Activated CD8-positive, alpha-beta T cell treated with anti-CD3 and anti-CD28 coated beads for 36 hours (primary cell): ENCODE results near the gene SNRPD1. TPM values are rescaled to one million over a fixed set of nuclear protein-coding genes. Genes with fewer than 3 reads are reported as not detected.
"Not testable (repeated sequence)": the region's sequence is repeated elsewhere in the genome, so short reads cannot be mapped to it uniquely, and the experiment has no call there.

Source experiments
- ATAC-seq: fragments of 200-7000 bp; cut with Tn5 transposase; one replicate; pipeline ENCODE4 v1.10.0; 2021; ENCODE audit warnings: mild to moderate bottlenecking, moderate library complexity
- CTCF ChIA-PET: fragments of 350-600 bp; sonication (Branson Sonifier 250); formaldehyde crosslinking; loops from one replicate; lab custom pipeline; 2021; ENCODE audit warnings: antibody characterized with exemption; lab: Charles Lee
- POLR2A ChIA-PET: fragments of 350-600 bp; sonication (Branson Sonifier 250); formaldehyde crosslinking; loops from one replicate; lab custom pipeline; 2021; ENCODE audit warnings: antibody characterized with exemption; lab: Charles Lee
- DNase-seq: peaks from one replicate; pipeline ENCODE4 v3.0.0-alpha.2; 2020
- H3K27ac Mint-ChIP-seq: one replicate; pipeline ENCODE4 v1.8.0; 2021; ENCODE audit warnings: mild to moderate bottlenecking, mixed read lengths
- H3K27me3 Mint-ChIP-seq: one replicate; pipeline ENCODE4 v1.8.0; 2021; ENCODE audit warnings: mixed read lengths
- H3K36me3 Mint-ChIP-seq: one replicate; pipeline ENCODE4 v1.8.0; 2021; ENCODE audit warnings: low read depth, mixed read lengths
- H3K4me1 Mint-ChIP-seq: one replicate; pipeline ENCODE4 v1.8.0; 2021; ENCODE audit warnings: low read depth, mixed read lengths
- H3K4me3 Mint-ChIP-seq: one replicate; pipeline ENCODE4 v1.8.0; 2021; ENCODE audit warnings: mild to moderate bottlenecking, moderate library complexity, mixed read lengths
- H3K9me3 Mint-ChIP-seq: one replicate; pipeline ENCODE4 v1.8.0; 2021; ENCODE audit warnings: mixed read lengths
- CTCF ChIP-seq: fragments of 200-600 bp; IDR thresholded peaks from one replicate; pipeline ENCODE4 v1.8.0; 2022; ENCODE audit warnings: antibody characterized with exemption, mild to moderate bottlenecking
- intact Hi-C: fragments of 100-400 bp; cut with micrococcal nuclease; formaldehyde crosslinking; loops from one replicate; pipeline ENCODE4 v1.10.0; 2022
- total RNA-seq, 2 experiments: library from RNA; stranded (reverse); gene quantifications; one replicate each; pipeline ENCODE4 v1.2.3, GENCODE V29; 2021

Gene SNRPD1
- total RNA-seq, 2 experiments from 2014 or later: 148 to 159 TPM

DNA sequence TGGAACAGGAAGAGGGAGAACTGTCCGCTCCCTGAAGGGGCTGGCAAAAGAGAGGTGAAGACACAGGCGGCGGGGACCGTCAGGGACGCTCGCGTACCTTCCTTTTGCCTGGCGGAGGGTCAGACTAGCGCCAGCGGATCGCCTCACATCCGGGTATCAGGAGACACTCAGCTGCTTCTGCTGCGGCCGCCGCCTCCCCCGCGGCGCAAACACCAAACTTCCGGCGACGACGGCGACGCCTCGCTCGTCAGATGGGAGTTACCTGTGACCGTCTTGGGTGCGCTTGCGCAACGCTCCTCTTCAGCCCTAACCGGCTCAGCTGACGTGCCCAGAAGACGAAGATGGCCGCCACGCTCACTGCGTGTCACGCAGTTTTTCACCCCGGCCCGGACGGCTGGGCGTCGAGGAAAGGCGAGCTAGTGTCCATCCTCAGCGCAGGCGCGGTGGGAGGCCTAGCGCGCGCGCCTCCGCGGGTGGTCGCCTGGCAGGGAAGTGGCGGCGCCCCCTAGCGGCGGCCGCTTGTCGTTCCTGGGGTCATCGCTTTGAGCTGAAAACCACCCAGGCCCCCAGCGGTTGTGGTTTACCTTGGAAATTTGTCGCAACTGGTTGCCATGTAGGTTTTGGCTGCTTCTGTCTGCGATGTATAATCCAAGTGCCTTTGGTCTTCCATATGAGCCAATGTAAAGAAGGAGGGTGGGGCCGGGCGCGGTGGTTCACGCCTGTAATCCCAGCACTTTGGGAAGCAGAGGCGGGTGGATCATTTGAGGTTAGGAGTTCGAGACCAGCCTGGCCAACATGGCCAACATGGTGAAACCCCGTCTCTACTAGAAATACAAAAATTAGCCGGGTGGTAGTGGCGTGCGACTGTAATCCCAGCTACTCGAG is 11.3 kb upstream of the SNRPD1 start, which contains the start of gene ESCO1:
Gene ESCO1, minus strand, starts transcription at position 179 of the 885 bp plus-strand sequence. CDS start 25,861 bp downstream, outside the sequence.
- H3K9me3 Mint-ChIP-seq: no peaks in the 10 kb centered on the region
- H3K27ac Mint-ChIP-seq: peak within 1 kb of the TSS; percentile 98
- peak; percentile 97 for TF ChIP-seq CTCF
- ChIA-PET POLR2A (interaction anchor here (0.8 to 5.2 kb wide), 17 partner anchors 9 to 140 kb away, joined by 3 to 89 read pairs (median 3); partner anchors contain the start of genes ABHD3, MIB1 and SNRPD1), CTCF (interaction anchor here (0.7 to 5.5 kb wide), 37 partner anchors 10 to 750 kb away, joined by 3 to 144 read pairs (median 4); partner anchors contain the start of genes MIB1 and SNRPD1)
- no peaks in the 10 kb centered on the region for H3K27me3 Mint-ChIP-seq
- intact Hi-C loops: loop anchor here (10.0 kb wide), 1 partner anchor 56 kb away; no protein-coding TSS in a partner anchor
- peak; percentile 92 for ATAC-seq
- H3K4me3 Mint-ChIP-seq: peak within 1 kb of the TSS; percentile 86
- peaks cover 39% of the 10 kb centered on the region for H3K4me1 Mint-ChIP-seq
- peaks cover 4% of the 10 kb centered on the region for H3K36me3 Mint-ChIP-seq
- DNase-seq: peak; percentile 97

- ChIA-PET POLR2A (interaction anchor here (5.2 kb wide), 1 partner anchor 10 kb away, joined by 89 read pairs; the partner anchor contains the start of gene SNRPD1), CTCF (interaction anchor here (5.5 kb wide), 1 partner anchor 9 kb away, joined by 144 read pairs; the partner anchor contains the start of gene SNRPD1)
- DNase-seq: no peak
- intact Hi-C loops: loop anchor here (10.0 kb wide), 1 partner anchor 57 kb away; no protein-coding TSS in a partner anchor
- TF ChIP-seq CTCF: no peak
- ATAC-seq: no peak
- H3K27ac Mint-ChIP-seq: peak overlapping the region; percentile 49
- H3K9me3 Mint-ChIP-seq: no peaks in the 10 kb centered on the region
- H3K4me3 Mint-ChIP-seq: no peak overlapping the region
- H3K36me3 Mint-ChIP-seq: no peaks in the 10 kb centered on the region
- no peaks in the 10 kb centered on the region for H3K27me3 Mint-ChIP-seq
- H3K4me1 Mint-ChIP-seq: peaks cover 32% of the 10 kb centered on the region
These were observed 9.9 kb upstream of the SNRPD1 start for GRCh38 chr18:21602299-21602587.

DNA sequence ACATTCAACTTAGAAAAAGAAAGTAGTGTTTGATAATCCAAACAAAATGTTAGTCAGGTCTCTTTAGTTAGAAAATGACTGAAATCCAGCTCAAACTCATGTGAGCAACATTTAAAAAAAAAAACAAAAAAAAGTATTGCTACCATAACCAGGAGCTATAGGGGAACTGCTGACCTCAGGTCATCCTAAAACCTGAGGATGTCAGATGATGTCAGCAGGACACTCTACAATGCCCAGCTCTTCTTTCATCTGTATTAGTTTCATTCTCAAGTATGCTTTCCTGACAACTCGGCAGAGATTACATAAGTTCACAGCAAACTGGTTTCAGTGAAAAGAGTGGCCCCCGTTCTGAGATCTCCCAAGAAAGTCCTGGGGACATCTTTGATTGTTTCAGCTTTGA is 7.4 kb upstream of the SNRPD1 start:
- POLR2A ChIA-PET: no interaction called here
- intact Hi-C loops: loop anchor here (10.0 kb wide), 1 partner anchor 60 kb away; no protein-coding TSS in a partner anchor
- H3K9me3 Mint-ChIP-seq: no peaks in the 10 kb centered on the region
- peak overlapping the region; percentile 29 for H3K27ac Mint-ChIP-seq
- H3K4me1 Mint-ChIP-seq: peaks cover 22% of the 10 kb centered on the region
- H3K4me3 Mint-ChIP-seq: no peak overlapping the region
- CTCF ChIA-PET: interaction anchor here (5.5 kb wide), 1 partner anchor 7 kb away, joined by 144 read pairs; the partner anchor contains the start of gene SNRPD1
- H3K36me3 Mint-ChIP-seq: no peaks in the 10 kb centered on the region
- TF ChIP-seq CTCF: no peak
- no peaks in the 10 kb centered on the region for H3K27me3 Mint-ChIP-seq
- DNase-seq (no peak), ATAC-seq (no peak)

- TF ChIP-seq CTCF: no peak
- H3K36me3 Mint-ChIP-seq: no peaks in the 10 kb centered on the region
- no peak for DNase-seq
- H3K4me3 Mint-ChIP-seq: no peak overlapping the region
- no peak for ATAC-seq
- no peaks in the 10 kb centered on the region for H3K27me3 Mint-ChIP-seq
- H3K27ac Mint-ChIP-seq: no peak overlapping the region
- ChIA-PET CTCF (no interaction called here), POLR2A (no interaction called here)
- peaks cover 22% of the 10 kb centered on the region for H3K4me1 Mint-ChIP-seq
- H3K9me3 Mint-ChIP-seq: no peaks in the 10 kb centered on the region
- intact Hi-C loops: loop anchor here (10.0 kb wide), 1 partner anchor 60 kb away; no protein-coding TSS in a partner anchor
These were observed 6.9 kb upstream of the SNRPD1 start for GRCh38 chr18:21605213-21605612.

DNA sequence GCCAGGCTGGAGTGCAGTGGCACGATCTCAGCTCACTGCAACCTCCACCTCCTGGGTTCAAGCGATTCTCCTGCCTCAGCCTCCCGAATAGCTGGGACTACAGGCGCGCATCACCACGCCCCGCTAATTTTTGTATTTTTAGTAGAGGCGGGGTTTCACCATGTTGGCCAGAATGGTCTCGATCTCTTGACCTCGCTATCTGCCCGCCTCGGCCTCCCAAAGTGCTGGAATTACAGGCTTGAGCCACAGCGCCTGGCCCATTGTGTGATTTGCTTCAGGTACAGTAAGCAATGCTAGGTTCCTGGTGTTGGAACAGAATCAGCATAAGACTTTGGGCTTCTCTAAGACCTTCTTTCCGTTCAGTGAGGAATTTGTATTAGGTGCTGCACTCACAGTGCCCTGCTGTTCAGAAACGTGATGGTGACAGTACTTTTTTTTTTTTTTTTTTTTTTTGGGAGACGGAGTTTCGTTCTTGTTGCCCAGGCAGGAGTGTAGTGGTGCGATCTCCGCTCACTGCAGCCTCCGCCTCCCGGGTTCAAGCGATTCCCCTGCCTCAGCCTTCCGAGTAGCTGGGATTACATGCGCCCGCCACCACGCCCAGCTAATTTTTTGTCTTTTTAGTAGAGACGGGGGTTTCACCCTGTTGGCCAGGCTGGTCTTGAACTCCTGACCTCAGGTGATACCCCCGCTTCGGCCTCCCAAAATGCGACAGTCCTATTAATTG is 551 bp upstream of the SNRPD1 start:
- ChIA-PET POLR2A (interaction anchor here (1.3 to 3.7 kb wide), 9 partner anchors 10 to 130 kb away, joined by 3 to 89 read pairs (median 5); partner anchors contain the start of genes ABHD3 and ESCO1), CTCF (interaction anchor here (0.6 to 7.1 kb wide), 7 partner anchors 10 to 123 kb away, joined by 3 to 144 read pairs (median 5); partner anchors contain the start of gene ESCO1)
- Mint-ChIP-seq H3K4me1 (peaks cover 22% of the 10 kb centered on the region), H3K36me3 (peaks cover 34% of the 10 kb centered on the region), H3K27ac (peak overlapping the region; percentile 100), H3K4me3 (peak overlapping the region; percentile 99)
- ATAC-seq: peak; percentile 17
- intact Hi-C loops: loop anchor here (5.0 to 10.0 kb wide), 3 partner anchors 93 to 233 kb away; partner anchors contain the start of genes ABHD3 and MIB1
- not testable (repeated sequence) for H3K27me3 Mint-ChIP-seq, H3K9me3 Mint-ChIP-seq, DNase-seq

DNA sequence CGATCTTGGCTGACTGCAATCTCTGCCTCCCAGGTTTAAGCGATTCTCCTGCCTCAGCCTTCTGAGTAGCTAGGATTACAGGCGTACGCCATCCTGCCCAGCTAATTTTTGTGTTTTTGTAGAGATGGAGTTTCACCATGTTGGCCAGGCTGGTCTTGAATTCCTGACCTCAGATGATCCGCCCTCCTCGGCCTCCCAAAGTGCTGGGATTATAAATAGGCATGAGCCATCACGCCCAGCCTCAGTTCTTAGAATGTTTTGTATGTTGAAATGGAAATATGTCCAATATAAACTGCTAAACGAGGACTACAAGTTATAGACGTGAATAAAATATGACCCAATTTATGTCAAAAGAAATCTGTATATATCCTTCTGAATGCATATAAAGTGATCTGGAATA is 9.5 kb downstream of the SNRPD1 start:
- H3K27me3 Mint-ChIP-seq, intact Hi-C loops, H3K9me3 Mint-ChIP-seq, DNase-seq, H3K27ac Mint-ChIP-seq, H3K4me3 Mint-ChIP-seq, ATAC-seq: not testable (repeated sequence)
- Mint-ChIP-seq H3K36me3 (peaks cover 51% of the 10 kb centered on the region), H3K4me1 (peaks cover 19% of the 10 kb centered on the region)
- POLR2A ChIA-PET: interaction anchor here (1.4 kb wide), 2 partner anchors 10 to 12 kb away, joined by 4 to 5 read pairs; no protein-coding TSS in a partner anchor
- CTCF ChIA-PET: interaction anchor here (0.7 kb wide), 1 partner anchor 38 kb away, joined by 3 read pairs; no protein-coding TSS in a partner anchor
